Measurements from ENCODE around the gene SLC25A21.

GRCh38 chr14:36671149-36671548, 501.3 kb downstream of the SLC25A21 start:
- TF ChIP-seq CREB1 (IDR thresholded peaks at IDR 0.05; ENCODE audit: low read depth) (no peak), EGR1 (IDR thresholded peaks at IDR 0.05) (no peak), TAF1 (IDR thresholded peaks at IDR 0.05; ENCODE audit: low read depth) (no peak), REST (IDR thresholded peaks at IDR 0.05; ENCODE audit: low read depth) (no peak), TEAD4 (IDR thresholded peaks at IDR 0.05) (no peak), RAD21 (IDR thresholded peaks at IDR 0.05; ENCODE audit: low read depth) (no peak), USF1 (IDR thresholded peaks at IDR 0.05) (no peak), ZBTB7A (IDR thresholded peaks at IDR 0.05; ENCODE audit: low read depth) (no peak), TCF12 (IDR thresholded peaks at IDR 0.05; ENCODE audit: low read depth) (no peak), CEBPB (IDR thresholded peaks at IDR 0.05) (no peak), MAX (IDR thresholded peaks at IDR 0.05) (no peak), EP300 (IDR thresholded peaks at IDR 0.05; ENCODE audit: borderline replicate concordance) (no peak), YY1 (IDR thresholded peaks at IDR 0.05; ENCODE audit: low read depth) (no peak), NFIC (IDR thresholded peaks at IDR 0.05) (no peak)
